HG03175 (cell line): ENCODE measurements around the gene ANKS6.

ENCODE experiments used
- ATAC-seq: cut with Tn5 transposase; IDR thresholded peaks from one replicate; pipeline ENCODE4 v1.9.1; 2021; ENCODE audit warnings: mild to moderate bottlenecking, moderate library complexity; ENCODE audit not compliant: unreplicated experiment

ANKS6 gene

DNA sequence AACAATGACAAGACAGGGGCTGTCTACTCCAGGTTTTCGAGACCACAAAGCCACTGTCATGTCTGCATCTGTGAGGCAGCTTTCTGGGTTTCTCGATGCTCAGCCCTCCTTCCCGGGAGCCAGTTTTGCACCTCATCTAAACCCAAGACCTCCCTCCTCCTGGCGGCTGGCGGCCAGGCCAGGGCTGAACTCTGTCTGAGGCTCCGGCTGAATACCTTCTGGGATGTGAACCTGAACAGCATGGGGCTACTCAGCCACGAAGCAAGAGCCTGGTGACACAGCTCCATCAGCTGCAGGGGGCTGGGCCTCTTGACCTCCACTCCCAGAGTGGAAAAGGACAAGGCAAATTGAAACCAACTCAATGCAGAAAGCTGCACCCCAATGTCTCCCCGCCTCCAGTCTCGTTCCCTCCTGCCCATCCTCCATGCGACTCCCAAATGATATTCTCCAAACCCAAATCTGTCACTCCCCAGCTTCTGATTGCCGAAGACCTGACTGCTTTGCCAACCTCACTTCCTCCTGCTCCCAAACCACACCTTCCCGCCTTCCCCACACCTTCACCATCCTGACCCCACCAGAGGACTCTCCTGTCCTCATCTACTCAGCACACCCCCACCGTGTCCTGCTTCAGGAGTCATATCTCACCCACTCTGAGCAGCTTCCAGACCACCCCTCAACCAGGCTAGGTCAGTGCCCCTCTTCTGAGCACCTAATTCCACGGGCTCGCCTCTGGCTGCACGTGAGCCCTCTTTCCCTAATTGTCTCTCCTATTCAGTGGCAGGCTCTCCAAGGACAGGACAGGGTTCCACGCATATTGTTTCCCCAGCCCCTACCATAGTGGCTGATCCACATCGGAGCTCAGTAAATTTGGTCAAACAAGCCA lies 4.5 kb downstream of the ANKS6 start:
- no peak for ATAC-seq

- peak; percentile 72 for ATAC-seq
Observed at GRCh38 chr9:98790842-98791607, 5.3 kb downstream of the ANKS6 start.

- no peak for ATAC-seq
Observed at GRCh38 chr9:98790134-98790841, 6.1 kb downstream of the ANKS6 start.

DNA sequence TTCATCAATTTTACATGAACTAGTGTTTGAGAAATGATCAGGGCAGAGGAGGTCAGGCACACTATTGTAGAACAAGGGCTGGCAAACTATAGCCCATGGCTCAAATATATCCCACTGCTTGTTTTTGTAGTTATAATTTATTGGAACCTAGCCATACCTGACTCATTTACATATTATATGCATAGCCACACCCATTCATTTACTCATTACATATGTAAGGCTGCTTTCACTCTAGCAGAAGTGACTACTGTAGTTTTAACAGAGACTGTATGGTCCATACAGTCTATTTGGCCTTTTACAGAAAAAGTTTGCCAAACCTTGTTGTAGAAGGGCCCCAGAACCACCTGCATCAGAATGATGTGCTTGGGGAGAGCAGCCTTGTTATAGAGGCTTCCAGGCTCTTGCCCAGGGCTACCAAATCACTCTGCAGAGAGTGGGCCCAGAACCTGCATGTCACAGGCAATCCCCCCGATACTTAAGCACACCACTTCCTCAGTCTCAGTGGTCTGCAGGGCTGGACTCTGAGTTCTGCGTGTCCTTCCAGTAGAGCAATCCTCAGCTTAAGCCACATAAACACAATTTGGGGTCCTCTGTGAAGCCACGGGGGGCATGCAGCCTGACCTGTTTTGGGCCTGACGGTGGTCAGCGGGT lies 6.7 kb downstream of the ANKS6 start:
- ATAC-seq, result no peak

GRCh38 chr9:98787766-98788335 lies 8.5 kb downstream of the ANKS6 start:
- ATAC-seq, result no peak

DNA sequence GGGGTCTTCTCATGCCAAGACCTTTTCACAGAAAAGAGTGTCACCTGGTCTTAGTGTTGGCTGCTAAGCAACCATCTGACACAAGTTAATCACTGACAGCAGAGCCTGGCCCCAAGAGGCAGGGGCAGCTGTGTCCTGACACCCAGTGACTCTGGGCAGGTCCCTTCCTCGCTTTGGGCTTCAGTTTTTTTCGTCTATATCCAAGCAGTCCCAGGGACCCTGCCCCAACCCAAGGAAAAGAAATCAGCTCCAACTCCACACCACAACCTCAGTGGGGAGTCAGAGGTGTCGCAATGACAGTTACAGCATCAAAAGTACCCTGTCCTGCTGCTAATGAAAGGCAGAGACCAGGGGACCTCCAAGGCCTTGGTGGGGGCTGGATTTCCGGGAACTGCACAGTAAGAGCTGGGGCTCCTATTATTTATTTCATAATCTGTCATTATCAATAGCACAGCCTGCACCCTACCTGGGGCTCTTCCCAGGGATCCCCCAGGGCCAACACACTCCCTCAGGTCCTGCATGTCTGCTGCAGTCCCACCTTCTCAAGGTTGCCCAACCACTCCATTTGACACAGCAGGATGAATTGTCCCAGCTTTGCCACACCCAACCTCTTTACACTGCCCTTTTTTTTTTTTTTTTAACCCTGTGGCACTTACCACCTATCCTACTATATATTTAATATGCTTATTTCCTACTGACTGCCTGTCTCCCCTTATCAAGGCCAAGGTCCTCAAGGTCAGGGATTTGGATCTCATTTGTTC lies 9.4 kb downstream of the ANKS6 start:
- no peak for ATAC-seq

DNA sequence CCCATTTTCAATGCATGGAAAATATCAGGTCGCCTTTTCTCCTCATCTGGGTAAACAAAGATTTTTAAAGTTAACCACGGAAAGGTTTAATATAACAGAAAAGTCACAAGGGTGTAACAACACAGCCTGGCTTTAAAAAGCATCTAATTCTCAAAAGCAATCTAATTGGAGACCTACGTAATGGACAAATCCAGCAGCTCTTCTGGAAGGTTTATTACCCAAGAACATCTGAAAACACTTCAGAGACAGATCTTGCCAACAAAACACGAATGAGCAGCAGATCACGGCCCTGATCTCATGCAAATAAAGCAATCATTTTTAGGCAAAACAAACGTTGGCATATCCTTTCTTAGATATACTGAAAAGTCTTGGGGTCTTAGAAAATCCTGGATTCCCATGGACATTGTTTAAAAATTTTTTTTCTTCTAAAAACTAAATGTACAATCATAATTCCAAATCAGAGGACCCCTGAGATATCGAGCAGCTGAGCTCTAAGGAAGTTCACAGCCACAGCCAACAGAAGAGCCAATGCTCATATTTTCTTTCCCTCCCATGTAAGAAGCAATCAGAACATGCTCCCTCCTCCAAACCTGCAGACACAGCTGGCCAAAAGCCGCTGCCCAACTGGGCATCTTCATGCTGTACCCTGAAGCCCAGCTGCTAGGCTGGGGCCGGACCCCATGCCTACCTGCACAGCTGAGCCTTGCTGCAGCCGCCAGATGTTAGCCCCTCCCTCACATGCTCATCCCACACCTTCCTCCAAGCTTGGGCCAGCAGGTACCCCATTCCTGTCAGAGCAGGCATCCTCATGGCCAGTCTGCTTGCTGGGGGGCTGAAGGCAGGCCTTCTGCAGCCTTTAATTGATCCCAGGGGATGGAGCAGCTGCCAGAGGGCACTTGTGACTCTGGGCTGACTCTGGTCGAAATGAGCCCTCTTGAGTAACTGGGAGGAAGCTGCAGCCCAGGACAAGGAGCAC lies 11.2 kb downstream of the ANKS6 start:
- ATAC-seq, result no peak

DNA sequence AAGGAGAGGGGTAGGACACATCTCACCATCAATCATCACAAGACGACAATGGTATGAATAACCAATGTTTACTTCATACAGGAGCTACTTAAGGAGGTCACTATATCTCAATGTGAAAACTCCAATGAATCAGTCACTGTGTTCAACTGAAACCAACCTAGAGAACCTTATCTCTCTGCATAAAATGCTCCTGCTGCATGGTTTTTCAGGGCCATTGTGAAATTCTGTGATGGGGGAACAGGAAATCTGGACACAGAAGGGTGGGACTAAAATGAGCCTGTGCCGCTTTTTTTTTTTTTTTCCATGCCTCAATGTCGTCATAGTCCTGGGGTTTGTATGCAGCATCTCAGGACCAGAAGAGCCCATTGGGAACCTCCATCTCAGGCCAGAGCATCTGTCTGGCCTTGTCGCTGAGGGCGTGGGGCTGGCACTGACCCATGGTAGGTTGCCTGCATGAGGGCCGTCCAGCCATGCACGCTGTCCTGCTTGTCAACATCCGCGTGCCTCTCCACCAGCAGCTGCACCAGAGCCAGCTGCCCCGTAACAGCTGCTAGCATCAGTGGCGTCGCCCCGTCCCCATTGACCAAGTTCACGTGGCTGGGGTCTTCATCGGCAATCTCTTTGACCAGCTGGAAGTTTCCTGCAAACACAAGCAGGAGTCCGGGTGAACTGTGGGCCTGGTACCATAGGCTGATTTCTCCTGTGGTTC lies 12.7 kb downstream of the ANKS6 start:
- ATAC-seq, result no peak

- no peak for ATAC-seq
Observed at GRCh38 chr9:98781588-98782383, 14.6 kb downstream of the ANKS6 start.

GRCh38 chr9:98780059-98780749 lies 16.2 kb downstream of the ANKS6 start:
- ATAC-seq, result no peak

- ATAC-seq, result no peak
Observed at GRCh38 chr9:98778711-98779530, 17.4 kb downstream of the ANKS6 start.

DNA sequence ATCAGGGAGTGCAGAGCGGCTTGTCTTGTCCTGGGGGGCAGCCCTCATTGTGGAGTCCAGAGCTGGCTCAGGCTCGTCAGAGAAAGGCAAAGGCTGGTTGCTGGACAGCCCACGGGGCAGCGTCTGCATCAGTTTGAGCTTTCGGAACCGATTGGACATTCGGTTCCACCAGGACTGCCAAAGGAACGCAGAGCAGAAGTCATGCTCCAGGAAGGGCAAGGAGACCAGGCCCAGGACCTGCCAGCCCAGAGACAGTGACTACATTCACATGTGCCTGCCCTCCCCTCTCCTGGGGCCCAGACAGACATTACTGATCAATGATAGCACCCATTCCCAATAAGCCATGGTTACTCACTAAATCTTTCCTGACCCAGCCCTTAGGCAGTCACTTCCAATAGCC lies 18.1 kb downstream of the ANKS6 start:
- no peak for ATAC-seq

DNA sequence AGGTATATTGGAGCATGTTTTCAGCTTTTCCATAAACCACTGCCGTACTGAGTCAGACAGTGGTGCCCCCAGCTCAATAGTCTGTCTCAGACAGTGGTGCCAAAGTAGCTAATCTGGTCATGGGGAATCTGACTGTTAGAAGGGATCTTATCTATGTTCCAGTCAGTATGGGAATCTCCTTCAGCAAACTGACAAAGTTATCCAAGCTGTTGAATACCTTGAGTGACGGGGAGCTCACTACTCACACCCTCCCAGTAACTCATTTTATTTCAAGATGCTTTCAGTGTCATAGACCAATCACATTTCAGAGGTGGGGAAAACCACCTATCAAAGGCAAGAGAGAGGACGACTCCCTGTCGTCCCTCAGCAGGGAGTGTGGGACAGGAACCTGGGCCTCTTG lies 18.7 kb downstream of the ANKS6 start:
- ATAC-seq, result no peak

GRCh38 chr9:98775831-98776441 lies 20.4 kb downstream of the ANKS6 start:
- ATAC-seq, result no peak

GRCh38 chr9:98774746-98775145 lies 21.6 kb downstream of the ANKS6 start:
- no peak for ATAC-seq
